HG03103 (cell line): ENCODE results near the gene LIPA.
A peak's percentile ranks its signal among the peaks of the same experiment; 100 is the strongest.
"Not testable (repeated sequence)": the region's sequence is repeated elsewhere in the genome, so short reads cannot be mapped to it uniquely, and the experiment has no call there.

ENCODE experiments used
- ATAC-seq: cut with Tn5 transposase; IDR thresholded peaks from one replicate; pipeline ENCODE4 v1.9.1; 2021; ENCODE audit warnings: low read depth; ENCODE audit not compliant: unreplicated experiment

The LIPA gene

GRCh38 chr10:89251409-89252224 is at the start of gene LIPA:
LIPA (minus strand) TSS chr10:89251775; CDS start chr10:89247648, 4,127 bp downstream.
- ATAC-seq, result peak; percentile 90

- no peak for ATAC-seq
Measured at GRCh38 chr10:89301232-89301631, 49.7 kb upstream of the LIPA start.

GRCh38 chr10:89299031-89299430 is 47.5 kb upstream of the LIPA start:
- ATAC-seq, result no peak

GRCh38 chr10:89297791-89298190 is 46.2 kb upstream of the LIPA start:
- ATAC-seq, result no peak

- ATAC-seq, result no peak
Measured at GRCh38 chr10:89297356-89297755, 45.8 kb upstream of the LIPA start.

GRCh38 chr10:89296220-89296648 is 44.7 kb upstream of the LIPA start:
- ATAC-seq, result no peak

- ATAC-seq, result no peak
Measured at GRCh38 chr10:89295597-89295996, 44.0 kb upstream of the LIPA start.

GRCh38 chr10:89294721-89295239 is 43.2 kb upstream of the LIPA start:
- ATAC-seq, result no peak

- not testable (repeated sequence) for ATAC-seq
Measured at GRCh38 chr10:89285303-89285702, 33.7 kb upstream of the LIPA start.

- ATAC-seq, result not testable (repeated sequence)
Measured at GRCh38 chr10:89284711-89285110, 33.1 kb upstream of the LIPA start.

- ATAC-seq, result no peak
Measured at GRCh38 chr10:89283936-89284475, 32.4 kb upstream of the LIPA start.

- no peak for ATAC-seq
Measured at GRCh38 chr10:89283025-89283935, 31.7 kb upstream of the LIPA start.

GRCh38 chr10:89281606-89282395 is 30.2 kb upstream of the LIPA start:
- ATAC-seq, result no peak

- ATAC-seq, result no peak
Measured at GRCh38 chr10:89280508-89280907, 28.9 kb upstream of the LIPA start.

GRCh38 chr10:89279421-89279869 is 27.9 kb upstream of the LIPA start:
- no peak for ATAC-seq

GRCh38 chr10:89278900-89279392 is 27.4 kb upstream of the LIPA start:
- no peak for ATAC-seq

GRCh38 chr10:89278034-89278535 is 26.5 kb upstream of the LIPA start:
- no peak for ATAC-seq

- no peak for ATAC-seq
Measured at GRCh38 chr10:89275383-89275782, 23.8 kb upstream of the LIPA start.

GRCh38 chr10:89274928-89275327 is 23.4 kb upstream of the LIPA start:
- ATAC-seq, result no peak

GRCh38 chr10:89273680-89274079 is 22.1 kb upstream of the LIPA start:
- ATAC-seq, result no peak
